GM12864 (cell line): ENCODE data around the gene AXDND1.
"Not testable (repeated sequence)": the region's sequence is repeated elsewhere in the genome, so short reads cannot be mapped to it uniquely, and the experiment has no call there.

ENCODE experiments used
- DNase-seq: peaks from one replicate; pipeline ENCODE4 v3.0.0-alpha.2; 2011; ENCODE audit warnings: low read depth
- H3K4me3 ChIP-seq: 2 replicates; pipeline ENCODE4 v1.5.1; 2011; ENCODE audit warnings: mild to moderate bottlenecking, low read depth, low read length, control low read depth
- CTCF ChIP-seq: IDR thresholded peaks from 2 replicates; pipeline ENCODE4 v1.5.1; 2011; ENCODE audit warnings: low read depth, mild to moderate bottlenecking, moderate library complexity, low read length, control low read depth, inconsistent platforms; ENCODE audit errors: missing control alignments

Gene AXDND1

GRCh38 chr1:179441501-179441900 lies 75.7 kb downstream of the AXDND1 start:
- no peak for DNase-seq
- no peak for TF ChIP-seq CTCF
- H3K4me3 ChIP-seq = no peak overlapping the region

GRCh38 chr1:179442846-179443245 lies 77.1 kb downstream of the AXDND1 start:
- not testable (repeated sequence) for H3K4me3 ChIP-seq, DNase-seq

GRCh38 chr1:179445593-179445992 lies 79.8 kb downstream of the AXDND1 start:
- no peak overlapping the region for H3K4me3 ChIP-seq
- no peak for TF ChIP-seq CTCF
- DNase-seq = no peak

GRCh38 chr1:179447489-179447888 lies 81.7 kb downstream of the AXDND1 start:
- no peak for DNase-seq
- peak; percentile 48 for TF ChIP-seq CTCF

GRCh38 chr1:179448437-179449149 lies 82.8 kb downstream of the AXDND1 start:
- DNase-seq = no peak
- H3K4me3 ChIP-seq = no peak overlapping the region
- no peak for TF ChIP-seq CTCF

More at GRCh38 chr1:179447489-179447888, 81.7 kb downstream of the AXDND1 start:
- H3K4me3 ChIP-seq = no peak overlapping the region

- not testable (repeated sequence) for H3K4me3 ChIP-seq, DNase-seq
Observed at GRCh38 chr1:179459606-179460206, 93.9 kb downstream of the AXDND1 start.

GRCh38 chr1:179465661-179466060 lies 99.9 kb downstream of the AXDND1 start:
- not testable (repeated sequence) for H3K4me3 ChIP-seq

GRCh38 chr1:179474713-179475112 lies 108.9 kb downstream of the AXDND1 start:
- no peak for TF ChIP-seq CTCF
- no peak for DNase-seq
- H3K4me3 ChIP-seq = no peak overlapping the region

More at GRCh38 chr1:179465661-179466060, 99.9 kb downstream of the AXDND1 start:
- not testable (repeated sequence) for DNase-seq

- H3K4me3 ChIP-seq = no peak overlapping the region
- TF ChIP-seq CTCF = no peak
- DNase-seq = no peak
Observed at GRCh38 chr1:179476484-179476883, 110.7 kb downstream of the AXDND1 start.
